Caco-2 (cell line): ENCODE data around the gene HLX. TPM values are rescaled to one million over a fixed set of nuclear protein-coding genes. Genes with fewer than 3 reads are reported as not detected.

Source experiments
- BruUV-seq: library from RNA; stranded (reverse); fragments of 400-500 nt; replicated peaks from 2 replicates; lab custom pipeline; 2021; lab: Mats Ljungman, UMichigan
- CTCF ChIA-PET: fragments of 300-600 bp; sonication (Branson Sonifier 250); formaldehyde crosslinking; loops from one replicate; lab custom pipeline; 2022; ENCODE audit warnings: antibody characterized with exemption; lab: Charles Lee
- POLR2A ChIA-PET: fragments of 300-600 bp; sonication (Branson Sonifier 250); formaldehyde crosslinking; loops from one replicate; lab custom pipeline; 2022; ENCODE audit warnings: antibody characterized with exemption; lab: Charles Lee
- DNase-seq, 2 experiments: peaks; one replicate each; pipeline versions ENCODE4 v3.0.0 to v3.0.0-alpha.2; 2020 to 2022
- H3K27me3 ChIP-seq: replicated peaks from 2 replicates; pipeline ENCODE4 v1.6.0; 2011; ENCODE audit warnings: low read length; ENCODE audit not compliant: control insufficient read depth, insufficient read depth
- H3K36me3 ChIP-seq: 2 replicates; pipeline ENCODE4 v1.5.1; 2011; ENCODE audit warnings: low read length; ENCODE audit not compliant: control insufficient read depth, insufficient read depth
- H3K4me1 ChIP-seq: fragments of 250-450 bp; sonication (Bioruptor Pico); 2 replicates; pipeline ENCODE4 v1.5.1; 2020; ENCODE audit warnings: mild to moderate bottlenecking
- H3K4me3 ChIP-seq: 2 replicates; pipeline ENCODE4 v1.5.1; 2011; ENCODE audit warnings: low read depth, mild to moderate bottlenecking, control low read depth, low read length
- H3K9me3 ChIP-seq: fragments of 250-450 bp; sonication (Bioruptor Pico); 2 replicates; pipeline ENCODE4 v1.5.1; 2020; ENCODE audit warnings: mild to moderate bottlenecking, moderate library complexity
- H3K27ac Mint-ChIP-seq: one replicate; pipeline ENCODE4 v1.8.0; 2022; ENCODE audit warnings: mixed read lengths; ENCODE audit not compliant: unreplicated experiment
- H3K27me3 Mint-ChIP-seq: one replicate; pipeline ENCODE4 v1.8.0; 2022; ENCODE audit warnings: mixed read lengths; ENCODE audit not compliant: insufficient read depth, unreplicated experiment
- H3K36me3 Mint-ChIP-seq: one replicate; pipeline ENCODE4 v1.8.0; 2022; ENCODE audit warnings: mild to moderate bottlenecking, mixed read lengths; ENCODE audit not compliant: insufficient read depth, unreplicated experiment
- H3K4me1 Mint-ChIP-seq: one replicate; pipeline ENCODE4 v1.8.0; 2022; ENCODE audit warnings: low read depth, mixed read lengths; ENCODE audit not compliant: unreplicated experiment
- H3K4me3 Mint-ChIP-seq: one replicate; pipeline ENCODE4 v1.8.0; 2022; ENCODE audit warnings: mild to moderate bottlenecking, moderate library complexity, mixed read lengths; ENCODE audit not compliant: unreplicated experiment
- H3K9me3 Mint-ChIP-seq: one replicate; pipeline ENCODE4 v1.8.0; 2022; ENCODE audit warnings: mixed read lengths; ENCODE audit not compliant: unreplicated experiment
- intact Hi-C: fragments of 100-400 bp; cut with micrococcal nuclease; formaldehyde crosslinking; loops from one replicate; pipeline ENCODE4 v1.10.0; 2022; ENCODE audit not compliant: unreplicated experiment
- total RNA-seq: library from RNA; stranded (reverse); gene quantifications from 2 replicates; pipeline ENCODE4 v1.2.3, GENCODE V29; 2022
- TF ChIP-seq, protein P1 (sequence below), 2 experiments: fragments of 200-600 bp in 1 of 2; IDR thresholded peaks; 1 replicate in 1 of 2; 2 replicates in 1 of 2; pipeline versions ENCODE4 v1.5.1 to v1.8.0; 2011 to 2022; ENCODE audit warnings: antibody characterized with exemption in 1 of 2, control low read depth in 1 of 2, inconsistent platforms in 1 of 2, low read depth in 1 of 2, low read length in 1 of 2, mild to moderate bottlenecking in 1 of 2, moderate library complexity in 1 of 2; ENCODE audit not compliant: insufficient read depth in 1 of 2, severe bottlenecking in 1 of 2, unreplicated experiment in 1 of 2

Gene HLX
- total RNA-seq, 1 experiment from 2014 or later: not detected

DNA sequence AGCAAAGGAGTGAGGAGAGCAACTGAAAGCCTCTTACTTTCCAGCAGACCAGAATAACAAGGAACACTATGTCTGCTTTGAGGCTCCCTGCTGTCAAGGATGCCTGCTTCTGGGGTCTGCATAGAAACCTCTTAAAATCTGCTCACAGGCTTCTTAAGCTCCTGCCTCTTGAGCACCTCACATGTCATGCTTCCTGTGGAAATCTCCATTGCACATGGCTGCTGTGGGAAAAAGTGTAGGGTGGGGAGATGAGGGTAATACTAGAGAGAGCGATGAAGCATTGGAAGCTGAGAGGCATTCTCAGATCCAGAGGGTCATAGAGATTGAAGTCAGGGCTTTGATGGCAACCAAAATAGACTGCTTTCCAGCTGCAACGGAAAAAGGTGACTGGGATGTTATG, 6.2 kb upstream of the HLX start:
- H3K9me3 ChIP-seq: no peaks in the 10 kb centered on the region
- ChIA-PET CTCF (interaction anchor here (2.2 kb wide), 1 partner anchor 330 kb away, joined by 4 read pairs; no protein-coding TSS in a partner anchor), POLR2A (no interaction called here)
- Mint-ChIP-seq H3K36me3 (no peaks in the 10 kb centered on the region), H3K9me3 (no peaks in the 10 kb centered on the region), H3K4me3 (no peak overlapping the region), H3K27me3 (peaks cover 10% of the 10 kb centered on the region), H3K27ac (no peak overlapping the region), H3K4me1 (no peaks in the 10 kb centered on the region)
- no TSS peak for BruUV-seq
- H3K27me3 ChIP-seq: no peaks in the 10 kb centered on the region; the same call in 1 of the 2 replicates
- no peak overlapping the region for H3K4me3 ChIP-seq
- no peaks in the 10 kb centered on the region for H3K36me3 ChIP-seq
- intact Hi-C loops: loop anchor here (10.0 kb wide), 1 partner anchor 172 kb away; no protein-coding TSS in a partner anchor
- H3K4me1 ChIP-seq: no peaks in the 10 kb centered on the region
- TF ChIP-seq, protein P1, sequence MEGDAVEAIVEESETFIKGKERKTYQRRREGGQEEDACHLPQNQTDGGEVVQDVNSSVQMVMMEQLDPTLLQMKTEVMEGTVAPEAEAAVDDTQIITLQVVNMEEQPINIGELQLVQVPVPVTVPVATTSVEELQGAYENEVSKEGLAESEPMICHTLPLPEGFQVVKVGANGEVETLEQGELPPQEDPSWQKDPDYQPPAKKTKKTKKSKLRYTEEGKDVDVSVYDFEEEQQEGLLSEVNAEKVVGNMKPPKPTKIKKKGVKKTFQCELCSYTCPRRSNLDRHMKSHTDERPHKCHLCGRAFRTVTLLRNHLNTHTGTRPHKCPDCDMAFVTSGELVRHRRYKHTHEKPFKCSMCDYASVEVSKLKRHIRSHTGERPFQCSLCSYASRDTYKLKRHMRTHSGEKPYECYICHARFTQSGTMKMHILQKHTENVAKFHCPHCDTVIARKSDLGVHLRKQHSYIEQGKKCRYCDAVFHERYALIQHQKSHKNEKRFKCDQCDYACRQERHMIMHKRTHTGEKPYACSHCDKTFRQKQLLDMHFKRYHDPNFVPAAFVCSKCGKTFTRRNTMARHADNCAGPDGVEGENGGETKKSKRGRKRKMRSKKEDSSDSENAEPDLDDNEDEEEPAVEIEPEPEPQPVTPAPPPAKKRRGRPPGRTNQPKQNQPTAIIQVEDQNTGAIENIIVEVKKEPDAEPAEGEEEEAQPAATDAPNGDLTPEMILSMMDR (IDR thresholded peaks at IDR 0.05; ENCODE audit: insufficient read depth in 1 of 2, low read depth in 1 of 2, low read length in 1 of 2, severe bottlenecking in 1 of 2, unreplicated experiment in 1 of 2): no peak
- no peak for DNase-seq

DNA sequence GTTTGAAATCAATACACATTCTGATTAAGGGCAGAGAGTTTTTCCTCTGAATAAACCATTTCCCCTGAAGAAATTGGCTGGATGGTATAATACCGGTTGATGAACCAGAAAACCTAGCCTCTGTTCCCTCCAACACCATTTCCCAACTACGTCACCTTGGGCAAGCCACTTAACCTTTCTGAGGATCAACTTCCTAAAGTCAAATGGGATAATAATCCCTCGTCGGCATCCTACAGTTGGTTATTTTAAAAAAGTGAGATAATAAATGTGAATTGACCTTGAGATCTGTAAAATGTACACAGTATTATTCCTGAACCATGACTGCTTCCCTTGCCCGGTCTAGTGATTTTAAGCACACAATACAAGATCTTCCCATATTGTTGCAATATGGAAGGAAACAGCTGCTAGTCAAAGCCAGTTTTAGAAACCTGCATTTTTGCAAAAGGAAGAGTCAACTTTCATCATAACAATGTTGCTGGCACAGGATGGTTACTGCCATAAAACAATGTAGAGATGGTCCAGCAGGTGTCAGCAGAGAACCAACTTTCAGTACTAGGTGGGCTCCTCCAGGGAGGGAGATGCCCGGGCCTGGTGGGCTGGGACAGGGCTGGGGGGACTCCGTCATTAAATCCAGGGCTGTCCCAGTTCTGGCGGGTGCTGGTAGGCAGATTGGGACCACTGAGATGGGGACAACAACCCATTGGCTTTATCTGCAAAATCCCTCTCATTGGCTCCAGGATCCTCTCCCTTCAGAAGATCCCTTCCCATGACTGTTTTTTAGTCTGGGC, 5.2 kb upstream of the HLX start:
- Histone ChIP-seq H3K27me3 (peaks cover 1% of the 10 kb centered on the region; the same call in 1 of the 2 replicates), H3K36me3 (no peaks in the 10 kb centered on the region), H3K4me1 (peaks cover 5% of the 10 kb centered on the region; the same call in 1 of the 2 replicates), H3K9me3 (no peaks in the 10 kb centered on the region), H3K4me3 (no peak overlapping the region)
- ChIA-PET CTCF (interaction anchor here (0.8 to 2.2 kb wide), 2 partner anchors 329 to 330 kb away, joined by 3 to 4 read pairs; no protein-coding TSS in a partner anchor), POLR2A (no interaction called here)
- TF ChIP-seq, protein P1 (IDR thresholded peaks at IDR 0.05; ENCODE audit: insufficient read depth in 1 of 2, low read depth in 1 of 2, low read length in 1 of 2, severe bottlenecking in 1 of 2, unreplicated experiment in 1 of 2): peak; percentile 69 to 73
- H3K27me3 Mint-ChIP-seq: peaks cover 16% of the 10 kb centered on the region
- peak in 1 of 2 experiments; percentile 39 for DNase-seq
- intact Hi-C loops: loop anchor here (1.0 to 10.0 kb wide), 3 partner anchors 171 to 561 kb away; no protein-coding TSS in a partner anchor
- no peaks in the 10 kb centered on the region for H3K9me3 Mint-ChIP-seq
- H3K4me3 Mint-ChIP-seq: no peak overlapping the region
- no TSS peak for BruUV-seq
- H3K4me1 Mint-ChIP-seq: no peaks in the 10 kb centered on the region
- no peaks in the 10 kb centered on the region for H3K36me3 Mint-ChIP-seq
- no peak overlapping the region for H3K27ac Mint-ChIP-seq

DNA sequence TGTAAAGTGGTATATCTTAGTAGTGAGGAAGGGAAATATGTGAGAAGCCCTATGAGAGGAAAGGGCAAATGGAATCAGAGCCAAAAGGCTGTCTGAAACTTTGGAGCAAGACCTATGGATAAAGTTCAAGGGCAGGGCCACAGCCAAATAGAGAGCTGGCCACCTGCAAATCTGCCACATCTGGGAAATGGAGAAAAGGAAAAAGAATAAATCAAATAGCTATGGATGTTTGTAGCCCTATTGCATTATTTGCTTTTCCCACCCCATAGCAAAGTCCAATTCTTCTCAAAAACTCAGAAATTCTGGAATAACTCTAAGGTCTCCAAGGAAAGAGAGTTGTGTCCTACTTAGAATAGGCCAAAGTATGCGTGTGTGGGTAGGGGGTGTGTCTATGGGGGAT, 4.0 kb upstream of the HLX start:
- BruUV-seq: no TSS peak
- Mint-ChIP-seq H3K4me1 (no peaks in the 10 kb centered on the region), H3K9me3 (no peaks in the 10 kb centered on the region), H3K27ac (no peak overlapping the region), H3K27me3 (peaks cover 12% of the 10 kb centered on the region), H3K4me3 (no peak overlapping the region), H3K36me3 (no peaks in the 10 kb centered on the region)
- intact Hi-C loops: loop anchor here (10.0 kb wide), 1 partner anchor 170 kb away; no protein-coding TSS in a partner anchor
- CTCF ChIA-PET: interaction anchor here (0.8 kb wide), 1 partner anchor 328 kb away, joined by 3 read pairs; no protein-coding TSS in a partner anchor
- TF ChIP-seq, protein P1 (IDR thresholded peaks at IDR 0.05; ENCODE audit: insufficient read depth in 1 of 2, low read depth in 1 of 2, low read length in 1 of 2, severe bottlenecking in 1 of 2, unreplicated experiment in 1 of 2): no peak
- POLR2A ChIA-PET: no interaction called here
- Histone ChIP-seq H3K27me3 (peaks cover 1% of the 10 kb centered on the region; the same call in 1 of the 2 replicates), H3K36me3 (no peaks in the 10 kb centered on the region), H3K4me1 (peaks cover 5% of the 10 kb centered on the region), H3K4me3 (no peak overlapping the region), H3K9me3 (no peaks in the 10 kb centered on the region)
- DNase-seq: no peak
